Measurements from ENCODE around the gene UBQLN4.

DNA sequence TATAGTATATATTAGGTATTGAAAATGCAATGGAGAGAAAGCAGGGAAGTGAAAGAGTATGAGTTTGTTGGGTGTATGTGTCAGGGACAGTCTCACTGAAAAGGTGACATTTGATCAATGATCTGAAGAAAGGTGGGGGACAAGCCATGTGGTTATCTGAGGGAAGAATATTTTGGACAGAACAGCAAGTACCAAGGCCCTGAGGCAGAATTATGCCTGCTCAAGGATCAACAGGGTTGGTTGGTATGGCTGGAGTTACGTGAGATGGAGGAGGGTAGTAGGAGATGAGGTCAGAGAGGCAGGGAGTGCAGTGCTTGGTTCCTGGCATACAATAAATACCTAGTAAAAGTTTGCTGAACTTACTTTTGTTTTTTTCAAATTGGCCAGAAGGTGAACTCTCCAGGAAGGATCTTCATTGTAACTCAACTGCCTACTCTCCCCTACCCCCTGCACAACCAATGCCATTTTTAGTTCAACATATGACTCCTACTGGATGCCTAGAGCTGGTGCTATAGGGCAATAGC is 2.8 kb upstream of the UBQLN4 start:
- TF ChIP-seq, protein P1, sequence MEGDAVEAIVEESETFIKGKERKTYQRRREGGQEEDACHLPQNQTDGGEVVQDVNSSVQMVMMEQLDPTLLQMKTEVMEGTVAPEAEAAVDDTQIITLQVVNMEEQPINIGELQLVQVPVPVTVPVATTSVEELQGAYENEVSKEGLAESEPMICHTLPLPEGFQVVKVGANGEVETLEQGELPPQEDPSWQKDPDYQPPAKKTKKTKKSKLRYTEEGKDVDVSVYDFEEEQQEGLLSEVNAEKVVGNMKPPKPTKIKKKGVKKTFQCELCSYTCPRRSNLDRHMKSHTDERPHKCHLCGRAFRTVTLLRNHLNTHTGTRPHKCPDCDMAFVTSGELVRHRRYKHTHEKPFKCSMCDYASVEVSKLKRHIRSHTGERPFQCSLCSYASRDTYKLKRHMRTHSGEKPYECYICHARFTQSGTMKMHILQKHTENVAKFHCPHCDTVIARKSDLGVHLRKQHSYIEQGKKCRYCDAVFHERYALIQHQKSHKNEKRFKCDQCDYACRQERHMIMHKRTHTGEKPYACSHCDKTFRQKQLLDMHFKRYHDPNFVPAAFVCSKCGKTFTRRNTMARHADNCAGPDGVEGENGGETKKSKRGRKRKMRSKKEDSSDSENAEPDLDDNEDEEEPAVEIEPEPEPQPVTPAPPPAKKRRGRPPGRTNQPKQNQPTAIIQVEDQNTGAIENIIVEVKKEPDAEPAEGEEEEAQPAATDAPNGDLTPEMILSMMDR (IDR thresholded peaks at IDR 0.05; ENCODE audit: poor library complexity, severe bottlenecking) = no peak
- TF ChIP-seq RAD21 (conservative IDR thresholded peaks at IDR 0.05) = no peak

Measured in neural cell (in vitro differentiated cells).